GM21576 (cell line): ENCODE measurements around the gene RNASEH1.
"Not testable (repeated sequence)": the region's sequence is repeated elsewhere in the genome, so short reads cannot be mapped to it uniquely, and the experiment has no call there.

Experiments used
- ATAC-seq: cut with Tn5 transposase; IDR thresholded peaks from one replicate; pipeline ENCODE4 v1.9.1; 2021; ENCODE audit warnings: mild to moderate bottlenecking, moderate library complexity; ENCODE audit not compliant: unreplicated experiment

RNASEH1 gene

DNA sequence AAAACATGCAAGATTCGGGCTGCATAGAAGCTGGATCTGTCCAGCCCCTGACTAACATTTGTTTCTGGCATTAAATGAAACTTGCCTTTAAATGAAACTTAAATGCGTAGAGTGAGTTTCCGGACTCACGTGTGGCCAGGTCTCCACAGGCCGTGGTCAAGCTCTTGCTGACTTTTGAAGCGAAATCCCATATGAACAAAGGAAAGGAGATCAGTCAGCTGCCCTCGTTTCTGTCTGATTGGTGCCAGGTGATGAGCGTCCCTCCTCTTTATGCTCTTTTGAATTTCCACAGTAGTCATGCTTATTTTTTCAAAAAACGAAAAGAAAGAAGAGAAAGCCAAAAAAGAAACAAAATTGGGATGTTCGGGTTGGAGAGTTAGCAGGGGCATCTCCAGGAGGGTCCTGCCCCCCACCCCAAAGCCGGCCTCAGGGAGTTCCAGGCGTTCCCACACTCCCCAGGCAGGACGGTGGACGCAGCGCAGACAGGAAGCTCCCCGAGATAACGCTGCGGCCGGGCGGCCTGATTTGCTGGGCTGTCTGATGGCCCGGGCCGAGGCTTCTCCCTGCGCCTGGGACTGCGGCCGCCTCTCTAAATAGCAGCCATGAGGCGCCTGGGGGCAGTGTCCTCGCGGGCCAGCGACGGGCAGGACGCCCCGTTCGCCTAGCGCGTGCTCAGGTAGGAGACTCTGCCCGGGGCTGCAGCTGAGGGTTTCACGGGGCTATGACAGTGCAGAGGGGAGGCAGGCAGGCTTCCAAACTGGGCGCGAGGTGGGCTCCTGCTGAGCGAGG lies 36.6 kb upstream of the RNASEH1 start, which contains the start of gene COLEC11:
TSS of gene COLEC11 (plus strand) at position 620 of the 789 bp plus-strand sequence. CDS start 9,229 bp downstream, outside the sequence.
- ATAC-seq, result no peak

DNA sequence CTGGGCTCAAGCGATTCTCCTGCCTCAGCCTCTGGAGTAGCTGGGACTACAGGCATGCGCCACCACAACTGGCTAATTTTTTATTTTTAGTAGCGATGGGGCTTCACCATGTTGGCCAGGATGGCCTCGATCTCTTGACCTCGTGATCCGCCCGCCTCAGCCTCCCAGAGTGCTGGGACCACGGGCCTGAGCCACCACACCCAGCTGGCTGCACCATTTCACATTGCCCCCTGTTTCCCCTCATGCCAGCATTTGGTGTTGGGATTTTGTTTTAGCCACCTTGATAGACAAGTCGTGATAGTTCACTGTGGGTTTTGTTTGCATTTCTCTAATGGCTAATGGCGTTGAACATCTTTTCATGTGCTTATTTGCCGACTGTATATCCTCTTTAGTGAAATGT lies 31.0 kb upstream of the RNASEH1 start:
- ATAC-seq, result no peak

DNA sequence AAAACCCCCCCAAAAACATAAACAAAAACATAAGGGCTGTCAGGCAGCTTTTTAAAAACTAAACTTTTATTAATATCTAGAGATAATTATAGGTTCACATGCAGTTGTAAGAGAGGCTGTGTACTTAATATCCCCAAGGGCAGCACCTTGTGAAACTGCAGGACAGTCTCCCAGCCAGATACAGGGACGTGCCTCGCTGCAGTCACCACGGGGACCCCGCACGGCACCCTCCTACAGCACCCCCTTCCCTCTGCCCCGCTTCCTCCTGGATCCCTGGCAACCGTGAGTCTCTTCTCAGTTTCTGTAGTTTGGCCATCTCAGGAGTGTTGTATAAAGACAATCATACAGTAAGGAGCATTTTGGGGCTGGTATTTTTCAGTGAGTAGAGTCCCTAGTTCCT lies 30.0 kb upstream of the RNASEH1 start:
- ATAC-seq, result no peak

DNA sequence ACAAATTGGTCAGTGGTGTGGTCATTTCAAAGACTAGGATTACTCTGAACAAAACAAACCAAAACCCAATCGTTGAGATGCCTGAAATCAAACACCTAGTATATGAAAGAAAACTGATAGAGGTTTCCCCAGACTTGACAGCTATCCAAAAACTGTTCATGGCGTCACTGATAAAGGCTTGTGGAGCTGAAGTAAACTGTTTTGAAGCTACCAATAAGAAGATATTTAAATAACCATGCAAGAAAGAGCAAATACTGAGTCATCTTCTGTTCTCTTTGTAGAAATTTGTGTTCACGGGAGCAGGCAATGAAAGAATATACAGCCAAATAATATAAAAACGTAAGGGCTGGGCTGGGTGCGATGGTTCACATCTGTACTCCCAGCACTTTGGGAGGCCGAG lies 29.3 kb upstream of the RNASEH1 start:
- ATAC-seq, result no peak

DNA sequence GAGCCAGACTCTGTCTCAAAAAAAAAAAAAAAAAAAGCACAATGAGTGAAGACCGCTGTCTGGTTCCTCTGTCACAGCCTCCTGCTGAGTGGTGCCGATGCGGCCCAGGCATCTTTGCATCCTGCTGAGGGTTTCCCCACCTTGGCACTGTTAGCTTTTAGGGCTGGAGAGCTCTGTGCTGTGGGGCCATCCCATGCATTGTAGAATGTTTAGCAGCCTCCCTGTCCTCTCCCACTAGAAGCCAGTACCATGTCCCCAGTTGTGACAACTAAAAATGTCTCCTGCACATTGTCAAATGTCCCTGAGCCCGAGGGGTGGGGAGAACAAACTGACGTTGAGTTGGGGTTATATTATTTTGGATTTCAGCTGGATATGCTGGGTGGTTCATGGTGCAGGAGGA lies 28.9 kb upstream of the RNASEH1 start:
- no peak for ATAC-seq

DNA sequence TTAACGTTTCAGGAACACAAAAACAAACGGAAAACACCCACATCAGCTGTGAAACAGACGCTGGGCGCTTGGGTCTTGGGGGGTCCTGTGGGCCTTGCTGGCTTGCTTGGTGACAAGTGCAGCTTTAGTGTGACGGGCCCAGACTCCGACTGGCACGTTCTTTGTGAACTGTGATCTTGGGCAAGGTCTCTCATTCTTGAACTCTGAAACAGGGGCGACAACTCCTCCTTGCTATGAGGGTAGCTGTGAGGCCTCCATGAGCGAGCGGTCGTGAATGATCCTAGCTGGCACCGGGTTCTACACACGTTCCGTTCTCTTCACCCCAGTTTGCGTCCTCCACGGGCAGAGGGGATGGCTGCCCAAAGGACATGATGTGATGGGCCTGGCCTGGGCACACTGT lies 28.1 kb upstream of the RNASEH1 start:
- no peak for ATAC-seq

DNA sequence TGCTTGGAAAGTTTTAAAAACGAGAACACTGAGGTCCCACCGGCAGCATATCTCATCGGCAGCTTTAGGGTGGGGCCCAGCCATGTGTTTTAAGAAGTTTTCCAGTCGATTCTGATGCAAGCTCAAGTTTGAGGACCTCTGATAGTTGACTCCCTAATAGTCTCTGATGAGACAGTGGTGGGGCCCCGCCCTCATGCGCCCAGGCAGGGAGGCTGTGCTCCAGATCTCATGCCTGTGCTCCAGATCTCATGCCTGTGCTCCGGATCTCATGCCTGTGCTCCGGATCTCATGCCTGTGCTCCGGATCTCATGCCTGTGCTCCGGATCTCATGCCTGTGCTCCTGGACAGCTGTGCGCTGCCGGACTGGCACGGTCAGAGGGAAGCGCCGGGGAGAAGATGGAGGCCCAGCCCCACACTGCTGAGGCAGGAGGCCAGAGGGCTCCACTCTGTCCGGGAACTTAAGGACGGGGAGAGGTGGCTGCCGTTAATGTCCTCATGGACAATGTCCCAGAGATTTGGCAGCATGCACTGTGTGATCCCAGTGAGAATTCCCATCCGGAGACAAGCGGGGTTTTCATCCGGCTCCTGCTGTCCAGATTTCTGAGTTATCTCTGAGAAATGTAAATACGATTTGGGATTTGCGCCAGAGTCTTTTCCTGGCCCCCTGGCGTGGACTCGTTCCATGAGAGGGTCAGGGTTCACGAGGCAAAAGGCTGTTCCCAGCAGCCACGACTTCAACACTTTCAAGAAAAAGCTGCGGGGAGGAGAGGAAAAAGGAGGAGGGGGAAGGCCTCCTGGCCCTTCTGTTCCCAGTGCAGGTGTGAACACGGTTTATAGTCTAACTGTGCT lies 27.4 kb upstream of the RNASEH1 start:
- no peak for ATAC-seq

DNA sequence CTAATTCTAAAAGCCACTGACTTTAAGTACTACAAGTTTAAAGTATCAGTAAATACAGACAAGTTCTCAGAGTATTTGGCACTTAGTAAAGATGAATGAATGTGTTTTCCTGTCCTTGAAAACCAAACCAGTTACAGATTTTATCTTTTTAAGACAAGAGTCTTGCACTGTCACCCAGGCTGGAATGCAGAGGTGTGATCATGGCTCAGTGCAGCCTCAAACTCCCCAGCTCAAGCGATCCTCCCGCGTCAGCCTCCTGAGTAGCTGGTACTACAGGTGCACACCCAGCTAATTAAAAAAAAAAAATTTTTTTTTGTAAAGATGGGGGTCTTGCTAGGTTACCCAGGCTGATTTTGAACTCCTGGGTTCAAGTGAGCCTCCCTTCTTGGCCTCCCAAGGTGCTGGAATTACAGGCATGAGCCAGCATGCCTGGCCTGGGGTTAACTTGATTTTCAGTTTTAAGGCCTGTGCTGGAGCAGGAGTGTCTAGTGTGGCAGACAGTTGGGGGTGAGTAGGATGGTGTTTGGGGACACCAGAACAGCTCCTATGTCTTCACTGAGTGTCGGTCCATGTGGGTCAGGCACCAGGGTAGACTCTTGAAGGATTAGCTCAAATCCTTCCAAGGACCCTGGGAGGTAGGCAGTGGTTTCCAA lies 26.6 kb upstream of the RNASEH1 start:
- ATAC-seq, result no peak

DNA sequence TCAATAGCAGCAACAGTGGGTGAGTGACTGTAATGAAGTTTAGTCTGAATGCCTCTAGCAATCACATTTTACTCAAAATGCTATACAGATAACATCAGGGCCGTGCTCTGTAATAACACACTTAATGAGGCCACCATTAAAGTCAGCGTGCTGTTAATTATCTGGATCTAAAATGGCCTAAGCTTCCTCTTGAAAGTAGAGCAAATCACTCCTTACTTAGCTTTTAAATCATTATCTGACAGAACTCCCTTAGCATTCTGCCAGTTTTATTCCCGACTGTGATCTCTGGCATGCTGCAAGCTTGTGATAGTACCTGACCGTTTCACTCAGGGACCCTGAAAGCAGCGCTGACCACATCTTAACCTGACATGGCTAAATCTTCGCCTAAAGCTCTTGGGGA lies 25.9 kb upstream of the RNASEH1 start:
- ATAC-seq, result no peak

DNA sequence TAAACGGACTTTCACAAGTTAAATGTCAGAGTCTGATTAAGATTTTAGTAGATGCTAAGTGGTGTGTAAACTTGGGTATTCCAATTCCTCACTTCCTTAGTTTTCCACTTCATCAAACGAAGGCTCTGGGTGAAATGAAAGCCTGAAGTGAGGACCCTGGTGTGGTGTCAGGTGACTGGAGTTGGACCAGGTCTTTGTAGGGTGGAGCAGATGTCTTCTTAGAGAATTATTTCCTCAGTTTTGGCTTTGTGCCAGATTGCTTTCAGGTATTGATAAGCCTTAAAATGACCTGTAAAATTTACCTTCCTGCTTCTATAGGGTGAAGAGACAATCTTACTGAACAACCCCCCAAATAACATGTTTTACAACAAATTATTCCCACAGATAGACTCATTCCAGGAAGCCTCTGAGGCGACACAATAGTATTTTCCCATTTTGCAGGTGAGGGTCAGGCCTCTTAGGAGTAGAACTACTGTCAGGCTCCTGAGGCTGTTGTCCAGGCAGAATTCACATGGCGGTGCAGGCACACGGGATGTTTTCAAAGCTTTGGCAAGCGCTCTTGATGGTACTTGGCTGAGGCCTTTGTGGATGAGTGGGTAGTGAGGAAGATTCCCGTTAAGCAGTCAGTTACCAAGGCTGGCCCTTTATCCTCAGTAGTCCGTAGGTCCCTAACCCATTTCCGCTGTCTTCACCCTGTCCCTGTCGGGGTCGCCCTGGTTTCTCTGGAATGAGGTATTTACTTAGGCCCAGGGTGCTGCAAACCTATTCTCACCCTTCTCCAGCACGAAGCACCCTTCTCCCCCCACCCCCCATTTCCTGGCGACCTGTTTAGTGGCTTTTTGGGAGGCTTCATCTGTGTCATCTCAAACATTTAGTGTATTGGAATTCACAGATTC lies 23.5 kb upstream of the RNASEH1 start:
- no peak for ATAC-seq

DNA sequence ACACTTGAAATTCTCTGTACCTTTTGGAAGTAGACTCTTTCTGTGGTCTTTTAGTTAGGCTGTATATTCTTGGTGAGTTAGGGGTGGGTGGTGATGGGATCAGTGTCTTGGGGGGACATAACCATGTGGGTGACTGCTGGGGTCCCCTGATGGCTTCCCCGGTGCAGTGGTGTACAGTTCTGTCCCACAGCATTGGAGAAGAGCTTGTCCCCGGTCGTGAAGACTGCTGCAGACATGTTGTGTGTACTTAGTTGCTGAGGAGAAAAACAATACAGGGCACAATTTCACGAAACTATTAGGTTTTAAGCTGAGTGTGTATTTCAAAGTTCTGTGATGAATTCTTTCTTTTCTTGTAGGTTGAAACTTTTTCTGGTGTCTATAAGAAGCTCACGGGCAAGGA lies 22.3 kb upstream of the RNASEH1 start:
- ATAC-seq, result no peak

DNA sequence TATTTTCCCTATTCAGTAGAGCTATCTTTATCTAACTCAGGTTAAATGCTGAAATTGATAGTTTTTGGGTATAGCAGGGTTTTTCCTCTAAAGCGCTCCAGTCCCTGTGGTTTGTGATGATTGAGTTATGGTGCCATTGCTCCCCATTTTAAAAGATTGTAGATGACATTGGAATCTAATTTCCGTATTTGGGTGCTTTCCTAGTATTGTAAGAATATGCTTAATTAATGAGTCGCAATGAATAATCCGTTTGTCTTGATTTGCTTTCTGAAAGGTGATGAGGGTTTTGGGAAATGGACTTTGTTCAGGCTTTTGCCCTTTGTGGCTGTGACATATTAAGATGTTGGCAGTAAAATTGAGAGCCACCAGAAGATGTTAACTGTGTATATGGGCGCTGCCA lies 20.9 kb upstream of the RNASEH1 start:
- ATAC-seq, result no peak

DNA sequence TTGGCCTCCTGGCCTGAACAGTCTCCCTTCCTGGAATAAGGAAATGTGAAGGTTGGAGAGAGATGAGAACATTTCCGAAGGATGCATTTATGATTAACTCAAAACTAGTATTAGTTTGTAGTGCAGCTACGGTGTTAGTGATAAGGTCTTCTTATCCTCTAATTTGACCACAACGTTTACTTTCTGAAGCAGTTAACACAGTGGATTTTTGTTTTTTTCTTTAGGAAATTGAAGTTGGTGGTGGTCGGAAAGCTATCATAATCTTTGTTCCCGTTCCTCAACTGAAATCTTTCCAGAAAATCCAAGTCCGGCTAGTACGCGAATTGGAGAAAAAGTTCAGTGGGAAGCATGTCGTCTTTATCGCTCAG lies 18.1 kb upstream of the RNASEH1 start:
- ATAC-seq, result not testable (repeated sequence)

DNA sequence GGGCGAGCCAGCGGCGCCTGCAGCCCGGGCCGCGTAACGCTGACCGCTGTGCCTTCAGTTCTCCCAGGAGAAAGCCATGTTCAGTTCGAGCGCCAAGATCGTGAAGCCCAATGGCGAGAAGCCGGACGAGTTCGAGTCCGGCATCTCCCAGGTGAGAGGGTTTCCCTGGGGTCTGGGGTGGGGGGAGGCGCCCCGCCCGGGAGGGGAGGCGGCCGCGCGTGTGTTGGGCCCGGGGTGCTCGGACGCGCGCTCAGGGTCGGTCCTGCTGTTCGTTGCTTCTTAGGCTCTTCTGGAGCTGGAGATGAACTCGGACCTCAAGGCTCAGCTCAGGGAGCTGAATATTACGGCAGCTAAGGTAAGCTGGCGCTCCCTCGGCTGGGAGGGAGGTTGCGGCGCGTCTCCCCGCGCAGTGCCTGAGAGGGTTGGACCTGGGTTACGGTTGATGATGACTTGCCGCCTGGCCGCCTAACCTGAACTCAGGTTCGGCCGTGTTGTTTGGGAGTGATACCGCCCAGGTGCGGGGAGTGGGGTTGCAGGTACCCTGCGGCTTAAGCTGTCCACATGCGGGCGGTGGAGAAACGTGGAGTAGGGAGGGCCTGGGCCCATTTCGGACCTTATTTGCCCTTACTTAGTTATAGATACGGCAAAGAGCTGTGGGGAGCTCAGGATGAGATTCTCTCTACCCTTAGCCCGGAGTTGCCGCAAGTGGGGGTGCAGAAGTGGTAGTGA lies 17.6 kb upstream of the RNASEH1 start:
- peak; percentile 13 for ATAC-seq

DNA sequence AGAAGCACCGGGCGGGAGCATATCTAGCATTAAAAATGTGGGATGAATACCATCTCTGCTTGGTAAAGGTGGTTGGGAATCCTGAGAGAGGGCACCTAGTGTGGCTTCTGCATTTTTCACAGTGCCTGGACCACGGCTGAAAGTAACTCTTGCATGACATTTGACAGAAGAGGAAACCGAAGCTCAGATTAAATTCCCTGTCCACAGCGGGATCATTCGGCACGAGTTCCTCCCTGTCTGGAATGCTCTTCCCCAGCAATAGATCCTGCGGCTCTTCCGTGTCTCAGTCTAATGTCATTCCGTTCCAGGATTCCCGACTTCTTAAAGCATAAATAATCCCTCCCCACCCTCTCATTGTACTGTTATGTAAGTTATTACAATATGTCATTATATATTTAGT lies 16.0 kb upstream of the RNASEH1 start:
- ATAC-seq, result no peak

DNA sequence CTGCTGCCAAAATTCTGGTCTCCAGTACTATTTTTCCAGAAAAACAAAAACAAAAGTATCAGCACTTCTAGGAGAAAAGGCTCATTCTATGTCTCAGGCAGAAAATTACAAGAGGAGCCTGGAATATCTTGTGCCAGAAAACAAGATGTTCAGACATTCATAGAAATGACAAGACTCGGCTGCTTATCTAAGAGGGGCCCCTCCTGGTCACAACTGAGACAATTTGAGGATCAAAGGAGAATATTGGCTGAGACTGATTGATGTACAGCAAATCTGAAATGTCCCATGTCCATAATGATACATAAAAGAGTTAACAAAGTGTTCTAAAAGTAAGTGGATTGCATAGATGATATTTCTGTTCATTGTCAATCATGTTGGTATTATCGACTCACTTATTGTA lies 14.5 kb upstream of the RNASEH1 start:
- no peak for ATAC-seq

DNA sequence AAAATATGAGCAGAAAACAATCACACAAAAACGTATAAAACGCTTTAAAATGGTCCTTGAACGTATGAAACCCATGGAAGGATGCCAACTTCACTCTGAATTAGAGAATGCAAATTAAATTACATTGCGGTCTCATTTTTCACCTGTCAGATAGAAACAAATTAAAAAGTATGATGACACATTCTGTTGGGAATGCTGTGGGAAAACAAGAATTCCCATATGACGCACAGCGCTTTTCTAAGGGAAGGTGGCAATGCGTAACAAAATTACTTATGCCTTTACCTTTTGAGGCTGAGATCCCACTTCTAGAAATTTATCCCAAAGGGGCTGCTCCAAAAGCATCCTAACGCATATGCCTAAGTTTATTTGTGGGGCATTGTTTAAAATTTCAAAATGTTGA lies 13.2 kb upstream of the RNASEH1 start:
- no peak for ATAC-seq

DNA sequence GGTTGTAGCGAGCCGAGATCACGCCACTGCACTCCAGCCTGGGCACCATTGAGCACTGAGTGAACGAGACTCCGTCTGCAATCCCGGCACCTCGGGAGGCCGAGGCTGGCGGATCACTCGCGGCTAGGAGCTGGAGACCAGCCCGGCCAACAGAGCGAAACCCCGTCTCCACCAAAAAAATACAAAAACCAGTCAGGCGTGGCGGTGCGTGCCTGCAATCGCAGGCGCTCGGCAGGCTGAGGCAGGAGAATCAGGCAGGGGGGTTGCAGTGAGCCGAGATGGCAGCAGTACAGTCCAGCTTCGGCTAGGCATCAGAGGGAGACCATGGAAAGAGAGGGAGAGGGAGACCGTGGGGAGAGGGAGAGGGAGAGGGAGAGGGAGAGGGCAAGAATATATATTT lies 11.5 kb upstream of the RNASEH1 start:
- not testable (repeated sequence) for ATAC-seq

DNA sequence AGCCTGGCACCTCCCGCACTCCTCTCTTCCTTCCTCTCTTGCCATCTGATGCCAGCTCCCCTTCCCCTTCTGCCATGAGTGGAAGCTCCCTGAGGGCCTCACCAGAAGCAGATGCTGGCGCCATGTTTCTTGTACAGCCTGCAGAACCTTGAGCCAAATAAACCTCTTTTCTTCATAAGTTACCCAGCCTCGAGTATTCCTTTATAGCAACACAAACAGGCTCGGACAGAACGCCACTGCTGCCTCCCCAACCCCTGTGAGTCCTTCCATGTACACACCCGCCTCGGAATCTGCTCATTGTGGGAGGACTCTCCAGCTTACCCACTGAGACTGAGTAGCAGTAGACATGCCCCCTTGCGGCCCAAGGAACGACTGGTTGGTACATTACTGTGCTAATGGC lies 8.7 kb upstream of the RNASEH1 start:
- ATAC-seq, result no peak

DNA sequence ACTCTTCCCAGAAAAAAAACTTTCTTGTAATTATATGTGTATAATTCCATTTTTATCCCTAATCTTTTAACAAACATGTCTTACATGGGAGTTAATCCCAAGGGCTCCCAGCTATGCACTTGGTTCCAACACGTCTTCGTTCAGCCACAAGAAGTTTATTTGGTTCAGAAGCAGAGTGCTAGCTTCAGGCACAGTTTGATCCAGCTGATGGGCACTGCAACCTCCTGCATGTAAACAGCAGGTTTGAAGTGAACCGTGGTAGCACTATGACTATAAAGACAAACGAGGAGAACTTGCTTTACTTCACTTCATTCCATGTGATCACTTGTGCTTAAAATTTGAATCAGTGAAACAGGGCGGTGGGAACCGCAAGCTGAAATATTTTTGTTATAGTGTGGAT lies 7.0 kb upstream of the RNASEH1 start:
- ATAC-seq, result no peak
